ENCODE results near the gene SRGAP1. TPM values are rescaled to one million over a fixed set of nuclear protein-coding genes. Genes with fewer than 3 reads are reported as not detected.

The SRGAP1 gene
- total RNA-seq, 1 experiment from 2014 or later, result 65.0 TPM

- Mint-ChIP-seq H3K4me3 (ENCODE audit: unreplicated experiment) (no peak overlapping the region), H3K27me3 (ENCODE audit: insufficient read depth, unreplicated experiment) (no peaks in the 10 kb centered on the region), H3K4me1 (ENCODE audit: insufficient read depth, unreplicated experiment) (peaks cover 19% of the 10 kb centered on the region), H3K9me3 (ENCODE audit: unreplicated experiment) (no peaks in the 10 kb centered on the region), H3K36me3 (ENCODE audit: insufficient read depth, unreplicated experiment) (peaks cover 47% of the 10 kb centered on the region), H3K27ac (ENCODE audit: low read depth, unreplicated experiment) (no peak overlapping the region)
- BruUV-seq (replicated peaks), result no TSS peak
- DNase-seq (ENCODE audit: unreplicated experiment), result no peak
- TF ChIP-seq CTCF (IDR thresholded peaks at IDR 0.05; ENCODE audit: unreplicated experiment), result no peak
- ChIA-PET CTCF (no interaction called here), POLR2A (interaction anchor here (1.3 kb wide), 1 partner anchor 11 kb away, joined by 4 read pairs; no protein-coding TSS in a partner anchor)
- intact Hi-C loops (cut with micrococcal nuclease), result no loop called here
Measured at GRCh38 chr12:64092507-64093196, 248.2 kb downstream of the SRGAP1 start.

DNA sequence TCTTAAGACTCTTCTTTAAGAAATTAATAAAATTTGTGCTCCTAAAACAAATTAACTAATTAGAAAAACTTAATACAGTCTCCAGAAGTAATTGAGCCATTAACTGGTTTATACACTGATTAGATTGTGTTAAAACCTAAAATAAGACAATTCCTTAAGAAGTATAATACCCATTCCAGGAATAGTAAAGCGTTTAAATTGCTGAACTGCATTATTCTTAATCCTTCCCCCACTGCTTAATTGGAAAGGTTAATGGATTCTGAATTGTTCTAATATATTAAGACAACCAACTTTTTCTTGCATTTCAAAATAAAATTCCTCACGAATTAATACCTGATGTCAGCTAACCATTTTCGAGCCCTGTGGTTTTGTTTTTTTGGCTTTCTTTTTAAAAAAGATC is 249.2 kb downstream of the SRGAP1 start:
- ChIA-PET POLR2A (interaction anchor here (1.3 kb wide), 1 partner anchor 10 kb away, joined by 4 read pairs; no protein-coding TSS in a partner anchor), CTCF (no interaction called here)
- TF ChIP-seq CTCF (IDR thresholded peaks at IDR 0.05; ENCODE audit: unreplicated experiment), result no peak
- Mint-ChIP-seq H3K4me1 (ENCODE audit: insufficient read depth, unreplicated experiment) (peaks cover 24% of the 10 kb centered on the region), H3K27me3 (ENCODE audit: insufficient read depth, unreplicated experiment) (no peaks in the 10 kb centered on the region), H3K36me3 (ENCODE audit: insufficient read depth, unreplicated experiment) (peaks cover 49% of the 10 kb centered on the region), H3K27ac (ENCODE audit: low read depth, unreplicated experiment) (no peak overlapping the region), H3K4me3 (ENCODE audit: unreplicated experiment) (no peak overlapping the region), H3K9me3 (ENCODE audit: unreplicated experiment) (no peaks in the 10 kb centered on the region)
- BruUV-seq (replicated peaks), result no TSS peak
- DNase-seq (ENCODE audit: unreplicated experiment), result no peak
- intact Hi-C loops (cut with micrococcal nuclease), result no loop called here

DNA sequence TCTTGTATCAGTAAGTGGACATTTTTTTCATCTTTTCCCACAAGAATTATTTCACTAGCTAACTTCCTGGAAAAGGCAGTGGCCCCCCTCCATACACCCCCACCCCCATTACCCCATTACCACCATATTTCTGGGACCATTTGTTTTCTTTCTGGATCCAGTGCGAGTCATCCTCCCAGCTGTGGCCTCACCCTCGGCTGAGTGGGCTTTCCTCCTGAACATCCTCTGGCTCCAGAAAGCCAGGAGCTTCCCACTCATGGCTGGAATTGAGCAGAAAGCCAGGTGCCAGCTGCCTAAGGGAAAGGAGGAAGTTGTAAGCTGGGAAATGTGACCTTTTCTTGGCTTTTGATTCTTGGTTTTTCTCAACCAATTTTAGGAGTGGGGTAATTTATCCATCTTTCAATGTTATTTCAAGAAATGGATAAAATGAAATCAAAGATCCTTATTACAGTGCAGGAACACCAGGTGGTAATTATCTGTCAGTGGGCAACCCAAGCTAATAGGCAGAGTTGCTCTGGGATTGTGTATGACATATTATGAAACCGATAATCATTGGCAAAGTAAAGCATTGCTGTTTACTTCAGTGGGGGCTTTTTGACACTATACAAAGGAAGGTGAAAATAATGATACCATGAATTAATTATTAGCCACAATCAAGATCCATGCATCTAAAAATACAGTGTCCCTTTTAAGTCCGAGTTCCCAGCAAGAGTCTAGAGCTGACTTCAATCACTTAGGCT is 253.0 kb downstream of the SRGAP1 start:
- H3K4me3 Mint-ChIP-seq (ENCODE audit: unreplicated experiment), result no peak overlapping the region
- peaks cover 34% of the 10 kb centered on the region for H3K4me1 Mint-ChIP-seq (ENCODE audit: insufficient read depth, unreplicated experiment)
- H3K27me3 Mint-ChIP-seq (ENCODE audit: insufficient read depth, unreplicated experiment), result no peaks in the 10 kb centered on the region
- H3K36me3 Mint-ChIP-seq (ENCODE audit: insufficient read depth, unreplicated experiment), result peaks cover 42% of the 10 kb centered on the region
- ChIA-PET CTCF (interaction anchor here (0.6 to 4.4 kb wide), 4 partner anchors 9 to 253 kb away, joined by 3 to 26 read pairs (median 10); partner anchors contain the start of gene SRGAP1), POLR2A (interaction anchor here (0.6 to 5.4 kb wide), 7 partner anchors 10 to 667 kb away, joined by 3 to 62 read pairs (median 4); partner anchors contain the start of gene KICS2)
- TF ChIP-seq CTCF (IDR thresholded peaks at IDR 0.05; ENCODE audit: unreplicated experiment), result no peak
- intact Hi-C loops (cut with micrococcal nuclease), result no loop called here
- DNase-seq (ENCODE audit: unreplicated experiment), result no peak
- H3K27ac Mint-ChIP-seq (ENCODE audit: low read depth, unreplicated experiment), result no peak overlapping the region
- no TSS peak for BruUV-seq (replicated peaks)
- no peaks in the 10 kb centered on the region for H3K9me3 Mint-ChIP-seq (ENCODE audit: unreplicated experiment)

DNA sequence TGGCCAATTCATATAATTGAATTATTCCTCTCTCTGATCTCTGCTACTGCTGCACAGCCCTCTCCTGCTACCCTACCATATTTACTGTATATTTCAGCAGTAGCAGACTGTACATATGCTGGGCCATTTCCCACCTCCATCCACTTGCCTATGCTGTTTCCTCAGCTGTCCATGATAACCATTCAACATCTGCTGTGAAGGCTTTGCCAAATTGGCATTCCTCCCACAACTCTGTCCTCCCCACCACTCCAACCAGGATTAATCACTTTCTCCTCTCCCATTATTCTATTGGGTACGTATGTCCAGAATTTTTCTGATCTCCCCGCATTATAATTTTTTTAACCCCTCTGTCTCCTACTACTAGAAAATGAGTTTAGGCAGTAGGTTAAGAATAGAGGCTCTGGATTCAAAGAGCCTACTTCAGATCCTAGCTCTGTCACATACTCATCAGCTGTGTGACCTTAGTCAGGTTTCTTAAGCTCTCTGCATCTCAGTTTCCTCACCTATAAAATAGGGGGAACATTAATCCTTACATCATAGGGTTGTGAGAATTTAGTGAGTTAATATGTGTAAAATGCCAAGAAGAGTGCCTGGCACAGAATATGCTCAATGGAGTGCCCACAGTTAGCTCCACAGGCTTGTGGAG is 254.3 kb downstream of the SRGAP1 start:
- BruUV-seq (replicated peaks), result no TSS peak
- CTCF ChIA-PET, result interaction anchor here (0.7 to 4.4 kb wide), 7 partner anchors 11 to 302 kb away, joined by 3 to 26 read pairs (median 4); partner anchors contain the start of gene SRGAP1

More for the DNA sequence above, 254.3 kb downstream of the SRGAP1 start:
- Mint-ChIP-seq H3K36me3 (ENCODE audit: insufficient read depth, unreplicated experiment) (peaks cover 42% of the 10 kb centered on the region), H3K27ac (ENCODE audit: low read depth, unreplicated experiment) (peak overlapping the region; percentile 54), H3K4me3 (ENCODE audit: unreplicated experiment) (no peak overlapping the region), H3K27me3 (ENCODE audit: insufficient read depth, unreplicated experiment) (no peaks in the 10 kb centered on the region), H3K9me3 (ENCODE audit: unreplicated experiment) (no peaks in the 10 kb centered on the region), H3K4me1 (ENCODE audit: insufficient read depth, unreplicated experiment) (peaks cover 34% of the 10 kb centered on the region)
- intact Hi-C loops (cut with micrococcal nuclease), result no loop called here
- POLR2A ChIA-PET, result interaction anchor here (0.7 to 5.4 kb wide), 8 partner anchors 11 to 255 kb away, joined by 3 to 62 read pairs (median 6); partner anchors contain the start of gene SRGAP1
- TF ChIP-seq CTCF (IDR thresholded peaks at IDR 0.05; ENCODE audit: unreplicated experiment), result no peak
- peak; percentile 75 for DNase-seq (ENCODE audit: unreplicated experiment)
